Activated CD4-positive, alpha-beta T cell treated with anti-CD3 and anti-CD28 coated beads for 1 hour (primary cell): ENCODE results near the gene C16orf92.
A peak's percentile ranks its signal among the peaks of the same experiment; 100 is the strongest.

Source experiments
- DNase-seq: peaks from one replicate; pipeline ENCODE4 v3.0.0-alpha.2; 2020

The C16orf92 gene

GRCh38 chr16:30022887-30023286 is at the start of gene C16orf92:
TSS of gene C16orf92 (plus strand) at chr16:30023198. CDS start at chr16:30023341, 143 bp downstream.
- DNase-seq = no peak

DNA sequence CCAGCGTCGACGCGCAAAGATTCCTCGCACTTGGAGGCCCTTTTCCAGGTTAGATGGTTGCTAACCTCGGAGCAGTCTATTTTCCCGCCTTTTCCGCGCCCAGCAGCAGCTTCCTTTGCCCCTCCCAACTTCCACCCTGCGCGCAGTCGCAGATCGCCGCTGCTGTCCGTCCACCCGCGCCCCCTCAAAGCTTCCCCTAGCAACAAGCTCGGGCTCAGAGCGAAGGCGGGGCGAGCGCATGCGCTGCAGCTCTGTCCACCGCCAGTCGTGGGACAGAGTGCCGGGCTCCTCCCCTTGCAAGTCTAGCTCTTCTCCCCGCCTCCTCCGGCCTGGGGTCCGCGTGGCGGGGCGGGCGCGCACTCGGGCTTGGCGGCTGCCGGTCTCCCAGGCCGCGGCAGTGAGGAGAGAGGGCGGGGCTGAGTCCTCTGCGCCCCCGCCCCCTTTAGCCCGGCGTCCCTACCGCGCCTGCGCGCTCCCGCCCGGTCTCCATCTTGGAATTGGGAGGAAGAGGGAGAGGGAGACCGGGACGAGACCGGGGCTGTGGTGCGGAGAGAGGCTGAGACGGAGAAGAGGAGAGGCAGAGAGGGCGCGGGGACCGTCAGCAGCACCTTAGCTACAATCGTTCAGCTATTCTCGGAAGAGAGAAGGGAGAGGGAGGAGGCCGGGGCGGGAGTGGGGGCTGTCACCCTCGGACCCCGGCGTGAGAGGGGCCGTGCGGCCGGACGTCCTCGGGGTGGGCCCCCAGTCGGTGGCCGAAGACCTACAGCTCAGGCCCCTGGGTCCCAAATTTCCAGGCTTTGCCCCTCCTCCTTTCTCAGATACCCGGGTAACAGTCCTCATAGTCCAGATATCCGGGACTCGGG is 49.4 kb upstream of the C16orf92 start, which contains the start of gene TAOK2:
Gene TAOK2, plus strand, starts transcription at position 485 of the 863 bp plus-strand sequence. CDS start 3,905 bp downstream, outside the sequence.
- DNase-seq = peak; percentile 86

DNA sequence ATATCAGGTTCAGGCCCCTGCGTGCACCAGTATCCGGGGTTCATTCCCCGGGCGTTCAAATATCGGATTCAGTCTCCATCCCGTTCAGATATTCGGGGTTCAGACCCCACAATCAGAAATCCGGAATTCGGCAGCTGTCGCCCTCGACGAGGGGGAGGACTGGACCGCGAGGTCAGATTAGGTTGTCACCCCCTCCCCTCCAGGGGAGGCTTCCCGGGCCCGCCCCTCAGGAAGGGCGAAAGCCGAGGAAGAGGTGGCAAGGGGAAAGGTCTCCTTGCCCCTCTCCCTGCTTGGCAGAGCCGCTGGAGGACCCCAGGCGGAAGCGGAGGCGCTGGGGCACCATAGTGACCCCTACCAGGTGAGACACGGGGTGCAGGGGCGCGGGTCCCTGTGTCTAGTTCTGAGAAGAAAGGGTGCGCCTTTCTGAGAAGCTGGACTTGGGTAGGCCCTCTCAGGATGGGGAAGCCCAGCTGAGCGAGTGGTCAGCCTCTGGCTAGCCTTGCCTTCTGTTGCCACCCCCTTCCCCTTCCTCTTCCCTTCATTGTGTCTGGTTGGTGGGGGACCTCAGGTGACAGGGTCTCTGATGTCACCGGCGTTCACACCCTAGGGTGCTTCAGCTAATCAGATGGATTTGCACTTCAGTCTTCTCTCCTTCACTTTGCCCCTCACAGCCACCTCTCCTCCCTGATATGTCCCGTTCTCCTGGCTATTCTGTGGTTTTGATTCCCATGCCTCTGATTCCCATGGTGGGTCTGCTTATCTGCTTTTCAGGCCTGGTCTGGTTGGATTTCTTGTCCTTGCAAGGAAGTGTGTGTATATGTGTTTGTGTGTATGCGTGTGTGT is 48.5 kb upstream of the C16orf92 start:
- DNase-seq = no peak

- no peak for DNase-seq
Observed at GRCh38 chr16:29975134-29975538, 47.9 kb upstream of the C16orf92 start.

DNA sequence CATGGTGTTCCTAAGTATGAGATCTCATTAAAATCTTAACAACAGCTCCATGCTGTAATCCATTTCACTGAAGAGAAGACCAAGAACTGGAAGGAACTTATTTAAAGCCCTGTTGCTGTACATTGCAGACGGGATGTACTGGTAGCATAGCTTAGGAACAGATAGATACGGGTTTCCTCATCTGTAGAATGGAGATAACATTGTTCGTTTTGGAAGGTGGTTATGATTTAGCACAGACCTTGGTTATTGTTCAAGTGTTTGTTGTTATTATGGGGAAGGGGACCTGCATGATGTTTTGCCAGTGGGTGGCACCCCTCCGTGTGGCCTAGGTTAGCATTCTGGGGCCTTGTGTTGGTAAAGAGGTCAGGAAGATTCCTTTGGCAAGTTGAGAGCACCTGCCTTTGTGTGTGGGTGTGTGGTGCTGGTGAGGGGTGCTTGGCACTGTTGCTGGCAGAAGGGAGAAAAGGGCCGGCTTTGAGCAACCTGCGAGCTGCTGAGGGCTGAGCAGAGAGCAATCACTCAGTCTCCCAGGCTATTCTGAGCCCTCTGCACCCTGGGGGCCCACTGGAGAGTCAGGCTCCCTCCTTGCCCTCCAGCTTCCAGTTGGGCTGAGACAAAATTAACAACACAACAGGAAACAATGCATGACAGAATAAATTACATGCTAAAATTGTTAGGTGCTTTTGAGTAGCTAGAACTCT is 47.0 kb upstream of the C16orf92 start:
- DNase-seq = no peak

GRCh38 chr16:29977063-29977825 is 45.8 kb upstream of the C16orf92 start:
- no peak for DNase-seq

DNA sequence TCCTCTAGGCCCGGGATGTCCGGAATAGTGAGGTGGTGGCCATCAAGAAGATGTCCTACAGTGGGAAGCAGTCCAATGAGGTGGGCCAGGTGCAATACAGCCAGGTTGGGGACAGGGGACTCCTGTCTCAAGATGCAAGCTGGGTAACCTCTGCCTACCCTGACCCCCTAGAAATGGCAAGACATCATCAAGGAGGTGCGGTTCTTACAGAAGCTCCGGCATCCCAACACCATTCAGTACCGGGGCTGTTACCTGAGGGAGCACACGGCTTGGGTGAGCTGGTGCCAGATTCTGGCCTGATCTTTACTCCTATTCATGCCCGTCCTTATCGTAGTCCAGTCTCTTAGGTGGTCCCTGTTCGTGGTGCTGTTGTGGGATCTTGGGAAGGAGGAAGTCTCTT is 44.9 kb upstream of the C16orf92 start:
- DNase-seq = no peak

DNA sequence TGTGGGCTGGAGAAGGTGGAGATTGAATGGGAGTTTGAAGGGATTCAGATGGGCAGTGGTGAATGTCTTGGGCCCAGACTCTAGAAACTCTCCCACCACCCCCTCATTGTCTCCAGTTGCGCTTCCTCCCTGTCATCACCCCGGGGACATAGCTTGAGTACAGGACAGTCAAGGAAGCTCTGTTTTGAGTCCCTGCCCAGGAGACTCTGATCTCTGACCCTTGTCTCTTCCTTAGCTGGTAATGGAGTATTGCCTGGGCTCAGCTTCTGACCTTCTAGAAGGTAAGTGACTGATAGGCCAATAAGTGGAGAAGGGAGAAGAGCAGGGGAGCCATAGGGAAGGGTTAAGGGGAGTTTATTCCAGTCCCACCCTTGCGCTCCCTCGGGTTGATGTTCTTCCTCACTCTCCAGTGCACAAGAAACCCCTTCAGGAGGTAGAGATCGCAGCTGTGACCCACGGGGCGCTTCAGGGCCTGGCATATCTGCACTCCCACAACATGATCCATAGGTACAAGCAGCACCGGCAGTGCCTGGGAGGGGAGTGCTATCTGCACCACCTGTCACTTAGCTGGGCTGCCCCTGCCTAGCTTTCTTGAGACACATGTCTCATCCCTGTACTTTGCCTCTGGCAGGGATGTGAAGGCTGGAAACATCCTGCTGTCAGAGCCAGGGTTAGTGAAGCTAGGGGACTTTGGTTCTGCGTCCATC is 44.3 kb upstream of the C16orf92 start:
- no peak for DNase-seq

DNA sequence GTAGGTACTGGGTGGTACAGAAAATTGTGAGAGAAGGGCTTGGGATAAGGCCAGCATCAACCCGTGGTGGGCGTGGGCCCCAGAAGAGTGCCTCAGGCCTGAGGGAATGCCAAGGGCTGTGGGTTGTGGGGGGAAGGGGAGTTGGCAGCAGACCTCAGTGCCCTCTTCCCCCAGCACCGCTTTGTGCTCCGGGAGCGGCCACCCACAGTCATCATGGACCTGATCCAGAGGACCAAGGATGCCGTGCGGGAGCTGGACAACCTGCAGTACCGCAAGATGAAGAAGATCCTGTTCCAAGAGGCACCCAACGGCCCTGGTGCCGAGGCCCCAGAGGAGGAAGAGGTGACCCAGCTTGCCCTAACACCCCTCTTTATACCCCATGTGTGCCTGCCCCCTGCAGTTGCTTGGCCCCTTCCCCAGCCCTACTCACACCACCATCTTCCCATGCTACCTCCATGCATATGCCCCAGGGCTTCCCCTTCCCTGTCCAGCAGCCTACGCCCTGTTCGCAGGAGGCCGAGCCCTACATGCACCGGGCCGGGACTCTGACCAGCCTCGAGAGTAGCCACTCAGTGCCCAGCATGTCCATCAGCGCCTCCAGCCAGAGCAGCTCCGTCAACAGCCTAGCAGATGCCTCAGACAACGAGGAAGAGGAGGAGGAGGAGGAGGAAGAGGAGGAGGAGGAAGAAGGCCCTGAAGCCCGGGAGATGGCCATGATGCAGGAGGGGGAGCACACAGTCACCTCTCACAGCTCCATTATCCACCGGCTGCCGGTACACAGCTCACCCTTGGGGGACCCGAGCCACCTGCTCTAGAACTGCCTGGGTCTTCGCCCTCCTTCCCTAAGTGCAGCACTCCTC is 40.2 kb upstream of the C16orf92 start:
- DNase-seq = no peak

DNA sequence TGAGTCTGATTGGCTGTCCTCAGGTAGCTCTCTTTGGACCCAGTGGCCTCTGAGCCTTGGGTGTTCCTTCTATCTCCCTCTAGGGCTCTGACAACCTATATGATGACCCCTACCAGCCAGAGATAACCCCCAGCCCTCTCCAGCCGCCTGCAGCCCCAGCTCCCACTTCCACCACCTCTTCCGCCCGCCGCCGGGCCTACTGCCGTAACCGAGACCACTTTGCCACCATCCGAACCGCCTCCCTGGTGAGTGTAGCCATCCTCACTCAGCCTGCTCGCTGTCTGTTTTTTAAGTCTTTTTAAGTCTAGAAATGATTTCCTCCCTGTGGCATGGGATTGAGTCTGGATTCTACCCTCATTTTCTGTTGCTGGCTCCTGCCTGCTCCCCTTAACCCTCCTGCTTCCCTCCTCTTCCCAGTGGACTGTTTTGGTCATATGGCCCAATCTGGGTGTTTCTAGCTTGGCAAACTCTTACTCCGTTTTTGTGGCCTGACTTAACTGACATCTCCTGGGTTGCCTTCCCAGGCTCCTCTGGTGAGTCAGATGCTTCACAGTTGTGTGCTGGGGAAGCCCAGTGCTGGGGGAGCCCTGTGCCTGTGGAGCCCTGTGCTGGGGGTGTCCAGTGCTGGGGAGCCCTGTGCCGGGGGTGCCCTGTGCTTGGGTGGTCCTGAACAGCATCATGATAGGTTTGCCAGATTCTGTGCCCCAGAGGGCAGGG is 39.4 kb upstream of the C16orf92 start:
- no peak for DNase-seq

GRCh38 chr16:29984137-29984763 is 38.7 kb upstream of the C16orf92 start:
- no peak for DNase-seq

DNA sequence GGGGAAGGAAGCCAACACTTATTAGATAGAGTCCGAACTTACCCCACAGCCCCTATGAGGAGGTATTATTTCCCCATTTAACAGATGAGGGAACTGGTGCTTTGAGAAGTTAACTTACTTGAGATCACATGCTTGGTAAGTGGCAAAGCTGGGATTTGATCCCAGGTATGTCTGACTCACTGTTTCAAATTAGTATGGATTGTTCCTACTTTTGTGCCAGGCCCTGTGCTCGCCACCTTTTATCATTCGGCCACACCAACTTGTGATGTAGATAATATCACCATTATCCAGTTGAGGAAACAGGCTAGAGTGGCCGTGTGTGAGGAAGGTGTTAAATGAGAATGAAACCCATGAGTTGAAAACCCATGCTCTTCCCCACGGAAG is 38.2 kb upstream of the C16orf92 start:
- no peak for DNase-seq

DNA sequence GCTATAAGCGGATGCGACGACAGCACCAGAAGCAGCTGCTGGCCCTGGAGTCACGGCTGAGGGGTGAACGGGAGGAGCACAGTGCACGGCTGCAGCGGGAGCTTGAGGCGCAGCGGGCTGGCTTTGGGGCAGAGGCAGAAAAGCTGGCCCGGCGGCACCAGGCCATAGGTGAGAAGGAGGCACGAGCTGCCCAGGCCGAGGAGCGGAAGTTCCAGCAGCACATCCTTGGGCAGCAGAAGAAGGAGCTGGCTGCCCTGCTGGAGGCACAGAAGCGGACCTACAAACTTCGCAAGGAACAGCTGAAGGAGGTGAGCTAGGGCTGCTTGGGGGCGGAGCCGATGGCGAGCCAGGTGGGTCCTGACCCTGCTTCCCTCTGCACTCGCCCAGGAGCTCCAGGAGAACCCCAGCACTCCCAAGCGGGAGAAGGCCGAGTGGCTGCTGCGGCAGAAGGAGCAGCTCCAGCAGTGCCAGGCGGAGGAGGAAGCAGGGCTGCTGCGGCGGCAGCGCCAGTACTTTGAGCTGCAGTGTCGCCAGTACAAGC is 37.7 kb upstream of the C16orf92 start:
- DNase-seq = no peak

- no peak for DNase-seq
Observed at GRCh38 chr16:29986231-29986630, 36.8 kb upstream of the C16orf92 start.

DNA sequence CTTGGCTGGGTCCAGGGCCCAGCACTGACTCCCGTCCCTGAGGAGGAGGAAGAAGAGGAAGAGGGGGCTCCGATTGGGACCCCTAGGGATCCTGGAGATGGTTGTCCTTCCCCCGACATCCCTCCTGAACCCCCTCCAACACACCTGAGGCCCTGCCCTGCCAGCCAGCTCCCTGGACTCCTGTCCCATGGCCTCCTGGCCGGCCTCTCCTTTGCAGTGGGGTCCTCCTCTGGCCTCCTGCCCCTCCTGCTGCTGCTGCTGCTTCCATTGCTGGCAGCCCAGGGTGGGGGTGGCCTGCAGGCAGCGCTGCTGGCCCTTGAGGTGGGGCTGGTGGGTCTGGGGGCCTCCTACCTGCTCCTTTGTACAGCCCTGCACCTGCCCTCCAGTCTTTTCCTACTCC is 36.1 kb upstream of the C16orf92 start:
- DNase-seq = no peak

- no peak for DNase-seq
Observed at GRCh38 chr16:29987371-29988085, 35.5 kb upstream of the C16orf92 start.

DNA sequence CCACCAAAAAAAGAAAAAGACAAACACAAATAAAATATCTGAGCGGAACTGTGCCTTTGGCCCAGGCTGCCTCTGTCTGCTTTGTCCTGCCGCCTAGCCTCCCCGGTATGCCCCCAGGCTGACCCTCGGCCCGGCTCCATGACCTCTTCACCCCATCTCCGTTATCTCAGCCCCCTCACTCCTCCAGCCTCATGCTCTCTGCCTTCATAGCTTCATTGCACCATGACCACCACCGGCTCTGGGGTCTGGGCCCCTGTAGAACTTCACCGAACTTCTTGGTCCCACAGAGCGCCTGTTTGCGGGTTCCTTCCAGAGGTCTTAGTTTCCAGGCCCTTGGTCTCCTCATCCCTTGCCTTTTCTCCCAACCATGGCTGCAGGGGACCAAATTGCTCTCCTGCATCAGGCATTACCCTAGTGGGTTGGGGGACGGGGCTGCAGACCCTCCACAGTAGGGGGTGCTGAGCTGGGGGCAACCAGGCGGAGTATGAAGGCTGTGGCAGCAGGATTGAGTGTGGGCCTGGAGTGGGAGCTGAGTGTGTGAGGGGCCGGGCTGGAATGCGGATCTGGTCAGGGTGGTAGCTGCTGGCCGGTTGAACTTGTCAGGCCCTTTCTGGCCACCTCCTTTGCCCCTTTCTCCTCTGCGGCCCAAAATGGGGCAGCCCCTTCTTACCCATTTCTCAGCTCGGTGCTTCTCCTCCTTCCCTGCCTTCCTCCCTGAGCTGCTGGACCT is 34.5 kb upstream of the C16orf92 start:
- no peak for DNase-seq
